Measurements from ENCODE around the gene TOMT.
"Not testable (repeated sequence)": the region's sequence is repeated elsewhere in the genome, so short reads cannot be mapped to it uniquely, and the experiment has no call there.

Gene TOMT

GRCh38 chr11:72127923-72128322 lies 22.2 kb downstream of the TOMT start:
- no peak for DNase-seq

GRCh38 chr11:72129381-72129780 lies 23.7 kb downstream of the TOMT start:
- no peak for DNase-seq

GRCh38 chr11:72132646-72133045 lies 26.9 kb downstream of the TOMT start:
- DNase-seq, result peak; percentile 67 to 80

- DNase-seq, result peak; percentile 5 to 40
Observed at GRCh38 chr11:72135473-72135872, 29.7 kb downstream of the TOMT start, which contains the start of gene FOLR3. Gene FOLR3, plus strand, starts transcription at chr11:72135725. Its CDS starts 228 bp downstream, at chr11:72135953.

GRCh38 chr11:72135891-72136683 lies 30.4 kb downstream of the TOMT start:
- no peak for DNase-seq

GRCh38 chr11:72136684-72137262 lies 31.0 kb downstream of the TOMT start:
- DNase-seq, result no peak

GRCh38 chr11:72138821-72139390 lies 33.2 kb downstream of the TOMT start:
- DNase-seq, result no peak

- DNase-seq, result no peak
Observed at GRCh38 chr11:72139500-72139899, 33.8 kb downstream of the TOMT start.

- no peak for DNase-seq
Observed at GRCh38 chr11:72140661-72141060, 34.9 kb downstream of the TOMT start.

GRCh38 chr11:72141066-72141465 lies 35.3 kb downstream of the TOMT start:
- no peak for DNase-seq

- not testable (repeated sequence) for DNase-seq
Observed at GRCh38 chr11:72142086-72142485, 36.4 kb downstream of the TOMT start.

- DNase-seq, result not testable (repeated sequence)
Observed at GRCh38 chr11:72142543-72142942, 36.8 kb downstream of the TOMT start.

GRCh38 chr11:72144807-72145565 lies 39.3 kb downstream of the TOMT start:
- DNase-seq, result no peak

- DNase-seq, result no peak
Observed at GRCh38 chr11:72146625-72147024, 40.9 kb downstream of the TOMT start.

- no peak for DNase-seq
Observed at GRCh38 chr11:72150882-72151281, 45.2 kb downstream of the TOMT start.

- DNase-seq, result not testable (repeated sequence)
Observed at GRCh38 chr11:72153874-72154273, 48.1 kb downstream of the TOMT start.

GRCh38 chr11:72154816-72155215 lies 49.1 kb downstream of the TOMT start:
- DNase-seq, result no peak

- DNase-seq, result no peak
Observed at GRCh38 chr11:72155751-72156150, 50.0 kb downstream of the TOMT start.

GRCh38 chr11:72157131-72157530 lies 51.4 kb downstream of the TOMT start:
- DNase-seq, result no peak
